ENCODE measurements around the gene ADISSP. TPM values are rescaled to one million over a fixed set of nuclear protein-coding genes. Genes with fewer than 3 reads are reported as not detected.

The ADISSP gene
- total RNA-seq, 3 donors from 2014 or later (not counting 1 experiment from before 2014, with no cell fraction given): 10.1 to 13.5 (median 12.3) TPM

GRCh38 chr20:3784216-3784853 is 16.8 kb upstream of the ADISSP start:
- WGBS (ENCODE audit: insufficient coverage): 91% methylated on average over 17 of the region's 17 CpGs

GRCh38 chr20:3783511-3784195 is 16.1 kb upstream of the ADISSP start:
- Histone ChIP-seq H3K36me3 (ENCODE audit: control insufficient read depth, insufficient read depth, low read length) (no peaks in the 10 kb centered on the region), H3K4me1 (ENCODE audit: control insufficient read depth, insufficient read depth, low read length) (peaks cover 36% of the 10 kb centered on the region), H3K9me3 (ENCODE audit: control insufficient read depth, insufficient read depth, low read length) (no peaks in the 10 kb centered on the region), H3K27ac (ENCODE audit: low read length) (no peak overlapping the region), H3K27me3 (ENCODE audit: control insufficient read depth, insufficient read depth, low read length) (peaks cover 6% of the 10 kb centered on the region), H3K4me3 (ENCODE audit: low read length) (no peak overlapping the region)
- Mint-ChIP-seq H3K36me3 (no peaks in the 10 kb centered on the region), H3K4me1 (peaks cover 26 to 65% of the 10 kb centered on the region in 2 donors), H3K4me3 (no peak overlapping the region), H3K27me3 (ENCODE audit: low read depth in 2 of 2) (no peaks in the 10 kb centered on the region), H3K9me3 (no peaks in the 10 kb centered on the region), H3K27ac (peak overlapping the region; percentile 26 to 82)
- intact Hi-C loops (cut with micrococcal nuclease): loop anchor here (10.0 kb wide), 1 partner anchor 301 kb away; no protein-coding TSS in a partner anchor
- no peak for TF ChIP-seq CTCF (IDR thresholded peaks at IDR 0.05)
- DNase-seq (no peak), ATAC-seq (no peak)
- 92% methylated on average over 10 of the region's 10 CpGs for WGBS (ENCODE audit: insufficient coverage)

More at GRCh38 chr20:3784216-3784853, 16.8 kb upstream of the ADISSP start:
- Mint-ChIP-seq H3K36me3 (no peaks in the 10 kb centered on the region), H3K27me3 (ENCODE audit: low read depth in 2 of 2) (no peaks in the 10 kb centered on the region), H3K9me3 (no peaks in the 10 kb centered on the region), H3K27ac (peak overlapping the region; percentile 69 to 74), H3K4me3 (peak overlapping the region; percentile 75), H3K4me1 (peaks cover 32 to 63% of the 10 kb centered on the region in 2 donors)
- no peak for ATAC-seq
- Histone ChIP-seq H3K27ac (ENCODE audit: low read length) (no peak overlapping the region), H3K36me3 (ENCODE audit: control insufficient read depth, insufficient read depth, low read length) (no peaks in the 10 kb centered on the region), H3K9me3 (ENCODE audit: control insufficient read depth, insufficient read depth, low read length) (no peaks in the 10 kb centered on the region), H3K4me1 (ENCODE audit: control insufficient read depth, insufficient read depth, low read length) (peaks cover 34% of the 10 kb centered on the region), H3K27me3 (ENCODE audit: control insufficient read depth, insufficient read depth, low read length) (no peaks in the 10 kb centered on the region), H3K4me3 (ENCODE audit: low read length) (no peak overlapping the region)
- intact Hi-C loops (cut with micrococcal nuclease): loop anchor here (10.0 kb wide), 1 partner anchor 300 kb away; no protein-coding TSS in a partner anchor
- no peak for TF ChIP-seq CTCF (IDR thresholded peaks at IDR 0.05)
- no peak for DNase-seq

GRCh38 chr20:3783068-3783489 is 15.5 kb upstream of the ADISSP start:
- H3K27ac Mint-ChIP-seq: peak overlapping the region; percentile 26 to 82
- no peak for ATAC-seq
- H3K36me3 Mint-ChIP-seq: no peaks in the 10 kb centered on the region
- no peak for TF ChIP-seq CTCF (IDR thresholded peaks at IDR 0.05)
- peaks cover 41% of the 10 kb centered on the region for H3K4me1 ChIP-seq (ENCODE audit: control insufficient read depth, insufficient read depth, low read length)
- no peak overlapping the region for H3K4me3 ChIP-seq (ENCODE audit: low read length)
- peaks cover 12% of the 10 kb centered on the region for H3K27me3 ChIP-seq (ENCODE audit: control insufficient read depth, insufficient read depth, low read length)
- H3K4me1 Mint-ChIP-seq: peaks cover 23 to 67% of the 10 kb centered on the region in 2 donors
- DNase-seq: peak in 1 of 2 donors; percentile 39
- no peak overlapping the region for H3K4me3 Mint-ChIP-seq
- no peaks in the 10 kb centered on the region for H3K9me3 Mint-ChIP-seq
- H3K36me3 ChIP-seq (ENCODE audit: control insufficient read depth, insufficient read depth, low read length): no peaks in the 10 kb centered on the region
- H3K27me3 Mint-ChIP-seq (ENCODE audit: low read depth in 2 of 2): no peaks in the 10 kb centered on the region
- intact Hi-C loops (cut with micrococcal nuclease): loop anchor here (10.0 kb wide), 1 partner anchor 302 kb away; no protein-coding TSS in a partner anchor
- no peaks in the 10 kb centered on the region for H3K9me3 ChIP-seq (ENCODE audit: control insufficient read depth, insufficient read depth, low read length)
- no peak overlapping the region for H3K27ac ChIP-seq (ENCODE audit: low read length)
- 91% methylated on average over 2 of the region's 2 CpGs for WGBS (ENCODE audit: insufficient coverage)

Measured in natural killer cell (primary cell).